NCI-H2081 treated with DMSO at 0.1 percent for 48 hours (cell line): ENCODE results near the gene SSU72.

Experiments used
- DNase-seq: peaks from one replicate; lab custom pipeline; 2025; lab: John Stamatoyannopoulos, UW

Gene SSU72

GRCh38 chr1:1610796-1611195, 36.1 kb upstream of the SSU72 start:
- DNase-seq, result no peak

- no peak for DNase-seq
Observed at GRCh38 chr1:1609822-1610485, 35.3 kb upstream of the SSU72 start.

- no peak for DNase-seq
Observed at GRCh38 chr1:1606232-1606631, 31.6 kb upstream of the SSU72 start.

- no peak for DNase-seq
Observed at GRCh38 chr1:1605724-1606123, 31.1 kb upstream of the SSU72 start.

GRCh38 chr1:1605034-1605591, 30.4 kb upstream of the SSU72 start:
- no peak for DNase-seq

GRCh38 chr1:1604374-1605033, 29.8 kb upstream of the SSU72 start:
- no peak for DNase-seq

- DNase-seq, result no peak
Observed at GRCh38 chr1:1603671-1604373, 29.2 kb upstream of the SSU72 start.

GRCh38 chr1:1602968-1603506, 28.4 kb upstream of the SSU72 start:
- no peak for DNase-seq

GRCh38 chr1:1602304-1602967, 27.8 kb upstream of the SSU72 start:
- no peak for DNase-seq

GRCh38 chr1:1601564-1602303, 27.1 kb upstream of the SSU72 start:
- DNase-seq, result no peak

- no peak for DNase-seq
Observed at GRCh38 chr1:1600861-1601563, 26.3 kb upstream of the SSU72 start.

- no peak for DNase-seq
Observed at GRCh38 chr1:1599935-1600860, 25.5 kb upstream of the SSU72 start, which contains the start of gene FNDC10. FNDC10 (minus strand) TSS chr1:1600135; CDS start chr1:1600015, 120 bp downstream.

GRCh38 chr1:1599030-1599934, 24.6 kb upstream of the SSU72 start:
- DNase-seq, result no peak

GRCh38 chr1:1598720-1599029, 24.0 kb upstream of the SSU72 start:
- no peak for DNase-seq

GRCh38 chr1:1598051-1598719, 23.5 kb upstream of the SSU72 start:
- no peak for DNase-seq

- DNase-seq, result no peak
Observed at GRCh38 chr1:1597275-1597930, 22.7 kb upstream of the SSU72 start.

- DNase-seq, result no peak
Observed at GRCh38 chr1:1596493-1597274, 22.0 kb upstream of the SSU72 start.
